PC-9 (cell line): Measurements from ENCODE around the gene SPACDR. TPM values are rescaled to one million over a fixed set of nuclear protein-coding genes. Genes with fewer than 3 reads are reported as not detected.

Source experiments
- Bru-seq: library from RNA; stranded (reverse); fragments of 400-500 nt; gene quantifications from one replicate; lab custom pipeline; 2021; lab: Mats Ljungman, UMichigan
- BruChase-seq, 2 experiments: library from RNA; stranded (reverse); fragments of 400-500 nt; gene quantifications; one replicate each; lab custom pipeline; 2021; lab: Mats Ljungman, UMichigan
- BruUV-seq: library from RNA; stranded (reverse); fragments of 400-500 nt; replicated peaks from 2 replicates; lab custom pipeline; 2021; lab: Mats Ljungman, UMichigan
- CTCF ChIA-PET: fragments of 300-600 bp; sonication (Branson Sonifier 250); formaldehyde crosslinking; loops from one replicate; lab custom pipeline; 2022; ENCODE audit warnings: antibody characterized with exemption; lab: Charles Lee
- POLR2A ChIA-PET: fragments of 300-600 bp; sonication (Branson Sonifier 250); formaldehyde crosslinking; loops from one replicate; lab custom pipeline; 2022; ENCODE audit warnings: antibody characterized with exemption; ENCODE audit not compliant: unreplicated experiment; lab: Charles Lee
- DNase-seq, 2 experiments: peaks; one replicate each; pipeline versions ENCODE4 v3.0.0 to v3.0.0-alpha.2; 2015 to 2022; ENCODE audit warnings: mixed read lengths in 1 of 2
- H2AFZ ChIP-seq: fragments of 200-600 bp; sonication (generic); 2 replicates; pipeline ENCODE4 v1.8.1; 2017; ENCODE audit warnings: antibody characterized with exemption
- H3F3A ChIP-seq: fragments of 200-600 bp; sonication (generic); 2 replicates; pipeline ENCODE4 v1.8.1; 2017; ENCODE audit warnings: antibody characterized with exemption, mild to moderate bottlenecking, low read depth; ENCODE audit not compliant: insufficient read depth
- H3K27ac ChIP-seq: fragments of 200-600 bp; sonication (generic); 2 replicates; pipeline ENCODE4 v1.6.1; 2016; ENCODE audit warnings: mixed run types
- H3K27me3 ChIP-seq: fragments of 200-600 bp; sonication (generic); 2 replicates; pipeline ENCODE4 v1.6.1; 2016; ENCODE audit warnings: low read depth, mixed run types; ENCODE audit not compliant: insufficient read depth
- H3K36me3 ChIP-seq: fragments of 200-600 bp; sonication (generic); 2 replicates; pipeline ENCODE4 v1.6.1; 2016; ENCODE audit warnings: low read depth, mixed run types
- H3K4me1 ChIP-seq: fragments of 200-600 bp; sonication (generic); replicated peaks from 2 replicates; pipeline ENCODE4 v1.6.1; 2016; ENCODE audit warnings: mixed run types; ENCODE audit not compliant: insufficient read depth
- H3K4me2 ChIP-seq: fragments of 200-600 bp; sonication (generic); 2 replicates; pipeline ENCODE4 v1.6.1; 2017; ENCODE audit warnings: mixed run types
- H3K4me3 ChIP-seq: fragments of 200-600 bp; sonication (generic); 2 replicates; pipeline ENCODE4 v1.6.1; 2016; ENCODE audit warnings: mixed run types
- H3K79me2 ChIP-seq: fragments of 200-600 bp; sonication (generic); 2 replicates; pipeline ENCODE4 v1.6.1; 2017; ENCODE audit warnings: low read depth, mixed run types
- H3K9me2 ChIP-seq: fragments of 200-600 bp; sonication (generic); 2 replicates; pipeline ENCODE4 v1.8.1; 2017; ENCODE audit warnings: mild to moderate bottlenecking; ENCODE audit not compliant: insufficient read depth
- H3K9me3 ChIP-seq: fragments of 200-600 bp; sonication (generic); 2 replicates; pipeline ENCODE4 v1.8.1; 2016; ENCODE audit warnings: low read depth; ENCODE audit not compliant: insufficient read depth
- H4K20me1 ChIP-seq: fragments of 200-600 bp; sonication (generic); 2 replicates; pipeline ENCODE4 v1.8.1; 2017; ENCODE audit not compliant: insufficient read depth
- EZH2 ChIP-seq: fragments of 200-600 bp; sonication (generic); IDR thresholded peaks from 2 replicates; pipeline ENCODE4 v1.8.0; 2017; ENCODE audit warnings: antibody characterized with exemption, low read depth
- intact Hi-C: fragments of 100-400 bp; cut with micrococcal nuclease; formaldehyde crosslinking; loops from one replicate; pipeline ENCODE4 v1.10.0; 2022; ENCODE audit not compliant: unreplicated experiment
- long read RNA-seq: library from polyadenylated mRNA; stranded (forward); transcript quantifications from one replicate; pipeline ENCODE4 v2.0.0, GENCODE V29; 2022
- total RNA-seq: library from RNA; stranded (reverse); gene quantifications from 2 replicates; pipeline ENCODE4 v1.2.3, GENCODE V29; 2021
- TF ChIP-seq, protein P1 (sequence below): fragments of 200-600 bp; sonication (generic); conservative IDR thresholded peaks from 2 replicates; pipeline ENCODE4 v1.6.1; 2017; ENCODE audit warnings: mixed run types, antibody characterized with exemption, mild to moderate bottlenecking, moderate library complexity

SPACDR gene, protein sequence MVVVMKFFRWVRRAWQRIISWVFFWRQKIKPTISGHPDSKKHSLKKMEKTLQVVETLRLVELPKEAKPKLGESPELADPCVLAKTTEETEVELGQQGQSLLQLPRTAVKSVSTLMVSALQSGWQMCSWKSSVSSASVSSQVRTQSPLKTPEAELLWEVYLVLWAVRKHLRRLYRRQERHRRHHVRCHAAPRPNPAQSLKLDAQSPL
- total RNA-seq (1.4 and 4.2 TPM in 2 replicates), Bru-seq, nascent RNA (percentile 38 among the genes with signal in this experiment), BruChase-seq, experiment 1, labeled RNA remaining after a 2-hour chase (percentile 49 among the genes with signal in this experiment), BruChase-seq, experiment 2, labeled RNA remaining after a 6-hour chase (percentile 51 among the genes with signal in this experiment)
- long read RNA-seq, partial matches to known transcripts, result 0 of 1 reads
- long read RNA-seq, other reads (novel, unspliced or antisense), result 1 of 1 reads

DNA sequence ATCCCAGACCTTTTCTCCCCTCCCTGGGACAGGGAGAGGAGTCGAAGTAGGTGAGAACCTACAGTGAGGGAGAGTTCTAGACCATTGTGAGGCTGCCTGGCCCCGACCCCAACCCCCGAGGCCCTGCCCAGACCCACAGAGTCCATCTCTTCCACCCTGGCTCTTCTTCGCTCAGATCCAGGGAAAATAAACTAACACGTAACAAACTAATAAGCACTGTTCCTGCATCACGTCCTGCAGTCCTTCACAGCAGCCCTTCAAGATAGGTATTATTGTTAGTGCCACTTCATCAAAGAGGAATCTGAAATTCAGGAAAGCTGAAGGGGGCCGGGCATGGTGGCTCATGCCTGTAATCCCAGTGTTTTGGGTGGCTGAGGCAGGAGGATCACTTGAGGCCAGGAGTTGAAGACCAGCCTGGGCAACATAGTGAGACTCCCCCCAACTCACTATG lies at the start of gene SPACDR:
Gene SPACDR (minus strand): TSS at position 51 of the 451 bp plus-strand sequence. CDS start 235 bp downstream, outside the sequence.
- Histone ChIP-seq H3K4me2 (no peak within 1 kb of the TSS), H4K20me1 (no peaks in the 10 kb centered on the region), H3K4me3 (no peak within 1 kb of the TSS), H3K4me1 (no peaks in the 10 kb centered on the region), H3K27me3 (no peaks in the 10 kb centered on the region), H3K79me2 (no peaks in the 10 kb centered on the region), H3K36me3 (no peaks in the 10 kb centered on the region), H2AFZ (no peak within 1 kb of the TSS), H3F3A (no peaks in the 10 kb centered on the region; the same call in 1 of the 2 replicates), H3K9me2 (no peaks in the 10 kb centered on the region), H3K9me3 (no peaks in the 10 kb centered on the region), H3K27ac (no peak within 1 kb of the TSS)
- intact Hi-C loops, result no loop called here
- ChIA-PET POLR2A (interaction anchor here (0.7 kb wide), 1 partner anchor 124 kb away, joined by 3 read pairs; no protein-coding TSS in a partner anchor), CTCF (no interaction called here)
- TF ChIP-seq, protein P1, sequence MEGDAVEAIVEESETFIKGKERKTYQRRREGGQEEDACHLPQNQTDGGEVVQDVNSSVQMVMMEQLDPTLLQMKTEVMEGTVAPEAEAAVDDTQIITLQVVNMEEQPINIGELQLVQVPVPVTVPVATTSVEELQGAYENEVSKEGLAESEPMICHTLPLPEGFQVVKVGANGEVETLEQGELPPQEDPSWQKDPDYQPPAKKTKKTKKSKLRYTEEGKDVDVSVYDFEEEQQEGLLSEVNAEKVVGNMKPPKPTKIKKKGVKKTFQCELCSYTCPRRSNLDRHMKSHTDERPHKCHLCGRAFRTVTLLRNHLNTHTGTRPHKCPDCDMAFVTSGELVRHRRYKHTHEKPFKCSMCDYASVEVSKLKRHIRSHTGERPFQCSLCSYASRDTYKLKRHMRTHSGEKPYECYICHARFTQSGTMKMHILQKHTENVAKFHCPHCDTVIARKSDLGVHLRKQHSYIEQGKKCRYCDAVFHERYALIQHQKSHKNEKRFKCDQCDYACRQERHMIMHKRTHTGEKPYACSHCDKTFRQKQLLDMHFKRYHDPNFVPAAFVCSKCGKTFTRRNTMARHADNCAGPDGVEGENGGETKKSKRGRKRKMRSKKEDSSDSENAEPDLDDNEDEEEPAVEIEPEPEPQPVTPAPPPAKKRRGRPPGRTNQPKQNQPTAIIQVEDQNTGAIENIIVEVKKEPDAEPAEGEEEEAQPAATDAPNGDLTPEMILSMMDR, result no peak
- no peak for TF ChIP-seq EZH2
- DNase-seq, result no peak
- no TSS peak for BruUV-seq

DNA sequence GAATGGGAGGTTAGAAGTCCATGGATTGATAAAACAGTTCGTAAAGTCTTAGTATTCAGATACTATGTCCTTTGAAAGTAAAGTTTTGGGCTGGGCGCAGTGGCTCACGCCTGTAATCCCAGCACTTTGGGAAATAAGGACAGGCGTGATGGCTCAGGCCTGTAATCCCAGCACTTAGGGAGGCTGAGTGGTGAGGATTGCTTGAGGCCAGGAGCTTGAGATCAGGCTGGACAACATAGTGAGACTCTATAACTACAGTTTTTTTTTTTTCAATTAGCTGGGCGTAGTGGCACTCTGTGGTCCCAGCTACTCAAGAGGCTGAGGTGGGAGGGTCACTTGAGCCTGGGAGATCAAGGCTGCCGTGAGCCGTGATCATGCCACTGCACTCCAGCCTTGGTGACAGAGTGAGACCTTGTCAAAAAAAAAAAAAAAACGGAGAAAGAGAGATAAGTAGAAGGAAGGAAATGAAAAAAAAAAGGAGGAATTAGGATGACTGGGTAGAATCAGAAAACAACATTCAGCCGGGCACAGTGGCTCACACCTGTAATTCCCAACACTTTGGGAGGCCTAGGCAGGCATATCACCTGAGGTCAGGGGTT lies 49.3 kb upstream of the SPACDR start:
- Histone ChIP-seq H3K79me2 (no peaks in the 10 kb centered on the region), H2AFZ (no peak overlapping the region), H3K4me3 (no peak overlapping the region), H3K27me3 (no peaks in the 10 kb centered on the region), H3K9me2 (no peaks in the 10 kb centered on the region), H3K27ac (no peak overlapping the region), H3K9me3 (no peaks in the 10 kb centered on the region), H3F3A (no peaks in the 10 kb centered on the region; the same call in 1 of the 2 replicates), H3K36me3 (no peaks in the 10 kb centered on the region), H3K4me1 (peaks cover 25% of the 10 kb centered on the region), H3K4me2 (no peak overlapping the region), H4K20me1 (no peaks in the 10 kb centered on the region)
- CTCF ChIA-PET, result no interaction called here
- POLR2A ChIA-PET, result no interaction called here
- BruUV-seq, result no TSS peak
- intact Hi-C loops, result no loop called here
- no peak for DNase-seq
- TF ChIP-seq, protein P1, result no peak
- no peak for TF ChIP-seq EZH2

DNA sequence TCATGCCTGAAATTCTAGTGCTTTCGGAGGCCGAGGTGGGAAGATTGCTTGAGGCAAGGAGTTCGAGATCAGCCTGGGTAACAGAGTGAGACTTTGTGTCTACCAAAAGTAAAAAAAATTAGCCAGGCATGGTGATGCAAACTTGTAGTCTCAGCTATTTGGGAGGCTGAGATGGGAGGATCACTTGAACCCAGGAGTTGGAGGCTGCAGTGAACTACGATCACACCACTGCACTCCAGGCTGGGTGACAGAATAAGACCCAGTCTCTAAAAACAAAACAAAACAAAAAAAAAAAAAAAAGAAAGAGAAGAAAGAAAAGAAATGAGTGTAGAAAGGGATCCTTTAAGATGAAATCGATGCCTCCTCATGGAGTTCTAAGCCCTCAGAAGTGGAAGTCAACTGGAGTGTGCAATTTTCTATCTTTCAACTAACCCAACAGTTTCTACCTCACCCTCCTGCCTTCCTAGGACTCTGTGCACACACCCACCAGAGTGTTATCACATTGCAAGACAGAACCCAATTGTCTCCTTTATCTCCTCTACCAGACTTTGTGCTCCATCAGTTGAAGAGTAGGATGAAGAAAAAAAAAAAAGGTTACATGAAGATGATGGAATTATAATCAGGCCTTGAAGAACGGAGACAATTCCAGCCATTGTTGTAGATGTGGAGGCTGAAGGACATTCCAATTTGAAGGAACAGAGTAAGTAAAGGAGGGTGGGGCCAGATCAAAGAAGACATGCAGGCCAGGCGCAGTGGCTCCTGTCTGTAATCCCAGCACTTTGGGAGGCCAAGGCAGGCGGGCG lies 46.6 kb upstream of the SPACDR start:
- DNase-seq, result no peak
- peaks cover 13% of the 10 kb centered on the region for H3K4me1 ChIP-seq
- H3K4me2 ChIP-seq, result no peak overlapping the region
- H3K9me2 ChIP-seq, result no peaks in the 10 kb centered on the region
- CTCF ChIA-PET, result interaction anchor here (0.6 to 0.7 kb wide), 2 partner anchors 10 to 590 kb away, joined by 3 to 11 read pairs; no protein-coding TSS in a partner anchor
- POLR2A ChIA-PET, result no interaction called here
- intact Hi-C loops, result no loop called here
- no TSS peak for BruUV-seq
- no peak overlapping the region for H3K27ac ChIP-seq
- 0 out of 2 replicates have a peak, but pooled peaks cover 2% of the 10 kb centered on the region for H3F3A ChIP-seq
- no peaks in the 10 kb centered on the region for H3K27me3 ChIP-seq
- TF ChIP-seq EZH2, result no peak
- TF ChIP-seq, protein P1, result no peak
- H3K79me2 ChIP-seq, result no peaks in the 10 kb centered on the region
- H3K9me3 ChIP-seq, result no peaks in the 10 kb centered on the region
- no peak overlapping the region for H3K4me3 ChIP-seq
- H2AFZ ChIP-seq, result no peak overlapping the region
- no peaks in the 10 kb centered on the region for H3K36me3 ChIP-seq
- H4K20me1 ChIP-seq, result no peaks in the 10 kb centered on the region
